Measurements from ENCODE around the gene ARID5B. TPM values are rescaled to one million over a fixed set of nuclear protein-coding genes. Genes with fewer than 3 reads are reported as not detected.

The ARID5B gene
- total RNA-seq, 1 donor from 2014 or later = 68.3 TPM

Other genes starting within 250 kb of the ARID5B start
- 2.0 TPM for gene CABCOCO1, start 238.8 kb upstream of the ARID5B start, total RNA-seq

Data from skin of body (tissue), 1 donor.